Measurements from ENCODE around the gene AP1M1. TPM values are rescaled to one million over a fixed set of nuclear protein-coding genes. Genes with fewer than 3 reads are reported as not detected.
"Not testable (repeated sequence)": the region's sequence is repeated elsewhere in the genome, so short reads cannot be mapped to it uniquely, and the experiment has no call there.

Gene AP1M1
- total RNA-seq, 2 experiments from 2014 or later, result 184 to 186 TPM

DNA sequence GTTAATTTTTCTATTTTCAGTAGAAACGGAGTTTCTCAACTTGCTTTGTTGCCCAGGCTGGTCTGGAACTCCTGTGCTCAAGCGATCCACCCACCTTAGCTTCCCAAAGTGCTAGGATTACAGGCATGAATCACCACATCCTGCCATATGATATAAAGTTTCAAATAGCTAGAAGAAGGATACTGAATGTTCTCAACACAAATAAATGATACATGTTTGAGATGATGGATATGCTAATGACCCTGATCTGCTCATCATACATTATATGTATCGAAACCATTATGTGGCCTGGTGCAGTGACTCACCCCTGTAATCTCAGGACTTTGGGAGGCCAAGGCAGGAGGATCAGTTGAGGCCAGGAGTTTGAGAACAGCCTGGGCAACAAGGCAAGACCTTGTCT, 35.9 kb upstream of the AP1M1 start:
- DNase-seq, result no peak
- POLR2A ChIA-PET, result interaction anchor here (1.3 kb wide), 1 partner anchor 18 kb away, joined by 4 read pairs; the partner anchor contains the start of gene HSH2D

DNA sequence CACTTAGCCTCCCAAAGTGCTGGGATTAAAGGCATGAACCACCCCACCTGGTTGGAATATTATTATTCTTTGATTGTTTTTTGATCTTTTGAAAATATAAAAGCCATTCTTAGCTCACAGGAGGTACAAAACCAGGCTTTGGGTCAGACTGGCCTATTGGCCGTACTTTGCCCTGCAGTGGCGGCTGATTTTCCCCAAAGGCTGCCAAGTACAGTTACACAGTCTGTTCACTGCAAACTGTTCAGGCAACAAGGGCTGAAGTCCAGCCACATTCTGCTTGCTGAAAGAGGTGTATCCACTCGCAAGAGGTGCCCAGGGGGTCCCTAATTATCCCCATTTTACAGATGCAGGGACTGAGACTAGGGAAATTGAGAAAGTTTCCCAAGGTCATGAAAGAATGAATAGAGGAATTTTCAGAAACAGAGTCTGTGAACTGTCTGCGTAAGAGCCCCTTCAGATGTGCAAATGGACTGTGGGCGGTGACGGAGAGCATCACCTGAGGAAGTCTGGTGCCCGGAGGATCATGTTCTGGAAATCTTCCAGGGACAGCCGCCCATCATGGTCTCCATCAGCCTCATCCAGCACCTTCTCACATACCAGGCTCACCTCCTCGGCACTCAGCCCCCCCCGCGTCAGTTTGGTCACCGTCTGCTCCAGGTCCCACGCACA, 33.4 kb upstream of the AP1M1 start:
- H3K9me3 Mint-ChIP-seq (ENCODE audit: insufficient read depth), result no peaks in the 10 kb centered on the region
- H3K27ac Mint-ChIP-seq, result no peak overlapping the region
- no peak overlapping the region for H3K4me3 Mint-ChIP-seq
- peaks cover 6% of the 10 kb centered on the region for H3K36me3 Mint-ChIP-seq (ENCODE audit: low read depth)
- H3K27me3 Mint-ChIP-seq (ENCODE audit: low read depth), result no peaks in the 10 kb centered on the region
- H3K4me1 Mint-ChIP-seq (ENCODE audit: low read depth), result peaks cover 29% of the 10 kb centered on the region
- no peak for DNase-seq
- ChIA-PET CTCF (no interaction called here), POLR2A (interaction anchor here (0.5 to 1.8 kb wide), 2 partner anchors 18 to 21 kb away, joined by 3 to 4 read pairs; partner anchors contain the start of gene HSH2D)
- ATAC-seq, result no peak

More for the DNA sequence above, 35.9 kb upstream of the AP1M1 start:
- no peak for ATAC-seq
- no peaks in the 10 kb centered on the region for H3K27me3 Mint-ChIP-seq (ENCODE audit: low read depth)
- no peak overlapping the region for H3K4me3 Mint-ChIP-seq
- peaks cover 17% of the 10 kb centered on the region for H3K36me3 Mint-ChIP-seq (ENCODE audit: low read depth)
- H3K4me1 Mint-ChIP-seq (ENCODE audit: low read depth), result peaks cover 28% of the 10 kb centered on the region
- no peaks in the 10 kb centered on the region for H3K9me3 Mint-ChIP-seq (ENCODE audit: insufficient read depth)
- H3K27ac Mint-ChIP-seq, result no peak overlapping the region
- CTCF ChIA-PET, result interaction anchor here (1.1 to 1.4 kb wide), 3 partner anchors 18 to 49 kb away, joined by 3 to 7 read pairs (median 4); partner anchors contain the start of genes FAM32A and HSH2D

DNA sequence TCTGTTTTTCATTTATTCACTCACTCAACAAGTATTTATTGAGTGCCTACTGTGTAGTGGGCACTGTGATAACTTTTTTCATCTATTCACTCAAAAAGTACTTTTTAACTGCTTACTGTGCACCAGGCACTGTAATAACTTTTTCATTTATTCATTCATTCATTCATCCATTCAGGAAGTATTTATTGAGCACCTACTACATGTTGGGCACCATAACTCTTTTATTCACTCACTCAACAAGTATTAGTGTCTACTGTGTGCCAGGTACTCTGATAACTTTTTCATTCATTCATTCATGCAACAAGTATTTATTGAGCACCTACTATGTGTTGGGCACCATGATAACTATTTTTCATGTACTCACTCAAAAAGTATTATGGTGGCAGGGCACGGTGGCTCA, 31.3 kb upstream of the AP1M1 start:
- no peak overlapping the region for H3K4me3 Mint-ChIP-seq
- peaks cover 6% of the 10 kb centered on the region for H3K36me3 Mint-ChIP-seq (ENCODE audit: low read depth)
- CTCF ChIA-PET, result no interaction called here
- POLR2A ChIA-PET, result no interaction called here
- no peaks in the 10 kb centered on the region for H3K9me3 Mint-ChIP-seq (ENCODE audit: insufficient read depth)
- H3K4me1 Mint-ChIP-seq (ENCODE audit: low read depth), result peaks cover 16% of the 10 kb centered on the region
- ATAC-seq (no peak), DNase-seq (no peak)
- H3K27ac Mint-ChIP-seq, result no peak overlapping the region
- H3K27me3 Mint-ChIP-seq (ENCODE audit: low read depth), result no peaks in the 10 kb centered on the region

DNA sequence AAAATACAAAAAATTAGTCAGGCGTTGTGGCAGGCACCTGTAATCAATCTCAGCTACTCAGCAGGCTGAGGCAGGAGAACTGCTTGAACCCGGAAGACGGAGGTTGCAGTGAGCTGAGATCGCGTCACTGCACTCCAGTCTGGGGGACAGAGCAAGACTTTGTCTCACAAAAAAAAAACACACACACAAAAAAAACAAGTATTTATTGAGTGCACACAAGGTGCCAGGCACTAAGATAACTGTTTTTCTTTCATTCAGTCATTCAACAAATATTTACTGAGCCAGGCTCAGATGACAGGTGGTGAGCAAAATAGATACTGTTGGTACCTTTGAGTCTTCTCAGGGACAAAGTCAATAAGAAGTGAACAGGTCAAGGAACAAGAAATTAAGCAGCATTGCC, 30.7 kb upstream of the AP1M1 start:
- Mint-ChIP-seq H3K27me3 (ENCODE audit: low read depth) (no peaks in the 10 kb centered on the region), H3K27ac (no peak overlapping the region), H3K4me1 (ENCODE audit: low read depth) (peaks cover 11% of the 10 kb centered on the region), H3K4me3 (no peak overlapping the region), H3K36me3 (ENCODE audit: low read depth) (peaks cover 6% of the 10 kb centered on the region), H3K9me3 (ENCODE audit: insufficient read depth) (no peaks in the 10 kb centered on the region)
- ATAC-seq (no peak), DNase-seq (no peak)
- ChIA-PET POLR2A (no interaction called here), CTCF (no interaction called here)

DNA sequence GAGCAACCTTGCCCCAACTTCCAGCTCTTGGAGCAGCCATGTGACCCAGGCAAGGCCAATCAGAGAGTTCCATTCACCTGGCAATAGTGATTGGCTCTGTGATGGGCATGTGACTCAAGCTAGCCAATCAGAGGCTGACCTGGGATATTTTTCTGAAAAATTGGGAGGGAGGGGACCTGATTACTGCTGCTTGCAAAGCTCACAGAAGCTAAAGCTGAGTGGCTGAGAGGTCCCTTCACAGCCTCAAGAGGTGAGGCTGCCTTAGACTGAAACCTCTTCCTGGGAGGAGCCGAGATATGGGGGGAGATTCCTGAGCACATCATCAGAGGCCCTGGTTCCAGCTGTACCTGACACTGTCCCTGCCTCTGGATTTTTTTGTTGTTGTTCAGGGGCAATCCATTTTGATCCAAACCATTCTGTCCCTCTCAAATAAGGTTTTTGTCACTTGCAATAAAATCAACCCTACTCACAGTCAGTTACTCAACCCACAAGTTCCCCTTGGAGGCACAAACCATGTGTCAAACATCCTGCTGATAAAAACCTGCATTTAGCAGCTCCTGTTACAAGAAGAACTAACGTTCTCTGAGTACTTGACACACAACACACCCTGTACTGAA, 29.1 kb upstream of the AP1M1 start:
- Mint-ChIP-seq H3K9me3 (ENCODE audit: insufficient read depth) (no peaks in the 10 kb centered on the region), H3K36me3 (ENCODE audit: low read depth) (peaks cover 6% of the 10 kb centered on the region), H3K27ac (peak overlapping the region; percentile 72), H3K4me1 (ENCODE audit: low read depth) (peaks cover 17% of the 10 kb centered on the region), H3K4me3 (no peak overlapping the region), H3K27me3 (ENCODE audit: low read depth) (no peaks in the 10 kb centered on the region)
- ATAC-seq (peak; percentile 49), DNase-seq (no peak)
- ChIA-PET CTCF (interaction anchor here (0.7 to 2.5 kb wide), 6 partner anchors 16 to 127 kb away, joined by 3 to 13 read pairs (median 4); partner anchors contain the start of genes FAM32A, HSH2D and RAB8A), POLR2A (interaction anchor here (0.8 to 2.4 kb wide), 7 partner anchors 9 to 94 kb away, joined by 3 to 9 read pairs (median 3); partner anchors contain the start of genes FAM32A and HSH2D)

DNA sequence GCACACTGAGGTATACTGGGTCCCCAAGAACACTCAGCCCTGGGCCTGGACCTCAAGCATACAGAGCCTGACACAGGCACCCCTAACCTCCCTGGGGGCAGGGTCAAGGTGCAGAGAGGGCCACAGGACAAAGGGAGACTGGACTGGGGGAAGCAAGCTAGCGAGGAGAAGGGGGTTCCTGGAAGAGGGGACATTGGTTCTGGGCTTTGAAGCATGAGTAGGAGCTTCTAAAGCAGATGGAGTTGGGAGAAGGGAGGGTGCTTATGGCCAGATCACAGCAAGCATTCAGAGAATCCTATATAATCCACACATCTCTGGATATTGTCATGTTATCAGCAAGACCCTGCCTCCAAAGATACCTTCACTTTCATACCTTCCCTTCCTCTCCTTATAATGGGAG, 27.6 kb upstream of the AP1M1 start:
- ChIA-PET POLR2A (interaction anchor here (0.8 to 2.4 kb wide), 2 partner anchors 20 to 26 kb away, joined by 3 to 9 read pairs; partner anchors contain the start of gene HSH2D), CTCF (interaction anchor here (2.1 to 2.8 kb wide), 3 partner anchors 15 to 129 kb away, joined by 7 to 13 read pairs (median 13); partner anchors contain the start of gene FAM32A)
- H3K27ac Mint-ChIP-seq, result no peak overlapping the region
- H3K4me3 Mint-ChIP-seq, result no peak overlapping the region
- H3K27me3 Mint-ChIP-seq (ENCODE audit: low read depth), result no peaks in the 10 kb centered on the region
- H3K4me1 Mint-ChIP-seq (ENCODE audit: low read depth), result peaks cover 20% of the 10 kb centered on the region
- DNase-seq (no peak), ATAC-seq (no peak)
- H3K9me3 Mint-ChIP-seq (ENCODE audit: insufficient read depth), result no peaks in the 10 kb centered on the region
- H3K36me3 Mint-ChIP-seq (ENCODE audit: low read depth), result peaks cover 6% of the 10 kb centered on the region

DNA sequence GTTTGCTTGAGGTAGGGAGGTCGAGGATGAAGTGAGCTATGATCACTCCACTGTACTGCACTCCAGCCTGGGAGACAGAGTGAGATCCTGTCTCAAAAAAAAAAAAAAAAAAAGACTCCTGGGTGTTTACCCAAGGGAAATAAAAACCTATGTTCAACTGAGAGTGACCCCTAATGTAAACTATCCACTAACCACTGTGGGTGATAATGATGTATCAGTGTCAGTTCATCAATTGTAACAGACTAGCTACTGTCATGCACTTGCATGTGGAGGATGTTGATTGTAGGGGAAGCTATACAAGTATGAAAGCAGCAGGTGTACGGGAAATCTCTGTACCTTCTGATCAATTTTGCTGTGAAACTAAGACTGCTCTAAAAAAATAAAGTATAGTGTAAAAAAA, 21.8 kb upstream of the AP1M1 start:
- POLR2A ChIA-PET, result no interaction called here
- Mint-ChIP-seq H3K4me3 (no peak overlapping the region), H3K4me1 (ENCODE audit: low read depth) (peaks cover 9% of the 10 kb centered on the region), H3K27ac (no peak overlapping the region), H3K36me3 (ENCODE audit: low read depth) (no peaks in the 10 kb centered on the region), H3K27me3 (ENCODE audit: low read depth) (peaks cover 8% of the 10 kb centered on the region), H3K9me3 (ENCODE audit: insufficient read depth) (peaks cover 3% of the 10 kb centered on the region)
- no peak for ATAC-seq
- no peak for DNase-seq
- CTCF ChIA-PET, result interaction anchor here (1.0 to 2.8 kb wide), 2 partner anchors 10 to 135 kb away, joined by 3 to 9 read pairs; partner anchors contain the start of gene FAM32A

DNA sequence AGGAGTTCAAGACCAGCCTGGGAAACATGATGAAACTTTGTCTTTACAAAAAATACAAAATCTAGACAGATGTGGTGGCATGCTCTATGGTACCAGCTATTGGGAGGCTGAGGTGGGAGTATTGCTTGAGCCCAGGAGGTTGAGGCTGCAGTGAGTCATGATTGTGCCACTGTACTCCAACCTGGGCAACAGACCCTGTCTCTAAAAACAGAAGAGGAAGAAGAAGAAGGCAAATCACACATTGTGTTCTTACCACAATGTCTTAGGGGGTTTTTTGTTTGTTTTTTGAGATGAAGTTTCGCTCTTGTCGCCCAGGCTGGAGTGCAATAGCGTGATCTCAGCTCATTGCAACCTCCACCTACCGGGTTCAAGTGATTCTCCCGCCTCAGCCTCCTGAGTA, 18.8 kb upstream of the AP1M1 start:
- H3K9me3 Mint-ChIP-seq (ENCODE audit: insufficient read depth); H3K36me3 Mint-ChIP-seq (ENCODE audit: low read depth); ATAC-seq; H3K4me3 Mint-ChIP-seq; H3K27ac Mint-ChIP-seq; DNase-seq; H3K4me1 Mint-ChIP-seq (ENCODE audit: low read depth): not testable (repeated sequence)
- ChIA-PET CTCF (interaction anchor here (5.1 kb wide), 1 partner anchor 138 kb away, joined by 38 read pairs; no protein-coding TSS in a partner anchor), POLR2A (interaction anchor here (0.6 to 1.1 kb wide), 2 partner anchors 10 to 60 kb away, joined by 3 read pairs; no protein-coding TSS in a partner anchor)
- H3K27me3 Mint-ChIP-seq (ENCODE audit: low read depth), result peaks cover 11% of the 10 kb centered on the region

DNA sequence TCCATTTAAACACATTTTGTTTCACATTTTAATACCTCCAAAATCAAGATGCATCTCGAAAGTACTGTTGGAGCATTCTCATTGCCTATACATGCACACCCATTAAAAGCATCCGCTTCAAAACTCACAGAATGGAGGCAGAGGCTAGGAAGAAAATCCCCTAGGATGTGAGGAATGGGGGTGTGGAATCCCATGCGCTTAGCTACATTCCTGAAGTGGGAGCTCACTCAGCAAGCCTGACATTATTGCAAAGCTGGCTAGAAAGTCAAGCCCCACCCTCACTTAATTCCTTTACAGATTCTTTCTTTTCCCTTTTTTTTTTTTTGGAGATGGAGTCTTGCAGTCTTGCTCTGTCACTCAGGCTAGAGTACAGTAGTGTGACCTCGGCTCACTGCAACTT, 17.1 kb upstream of the AP1M1 start:
- Mint-ChIP-seq H3K4me3 (no peak overlapping the region), H3K4me1 (ENCODE audit: low read depth) (peaks cover 16% of the 10 kb centered on the region), H3K27ac (no peak overlapping the region), H3K27me3 (ENCODE audit: low read depth) (peaks cover 11% of the 10 kb centered on the region), H3K36me3 (ENCODE audit: low read depth) (peaks cover 6% of the 10 kb centered on the region), H3K9me3 (ENCODE audit: insufficient read depth) (peaks cover 3% of the 10 kb centered on the region)
- POLR2A ChIA-PET, result no interaction called here
- no peak for ATAC-seq
- CTCF ChIA-PET, result interaction anchor here (0.7 to 5.1 kb wide), 2 partner anchors 117 to 140 kb away, joined by 5 to 38 read pairs; no protein-coding TSS in a partner anchor
- DNase-seq, result no peak

DNA sequence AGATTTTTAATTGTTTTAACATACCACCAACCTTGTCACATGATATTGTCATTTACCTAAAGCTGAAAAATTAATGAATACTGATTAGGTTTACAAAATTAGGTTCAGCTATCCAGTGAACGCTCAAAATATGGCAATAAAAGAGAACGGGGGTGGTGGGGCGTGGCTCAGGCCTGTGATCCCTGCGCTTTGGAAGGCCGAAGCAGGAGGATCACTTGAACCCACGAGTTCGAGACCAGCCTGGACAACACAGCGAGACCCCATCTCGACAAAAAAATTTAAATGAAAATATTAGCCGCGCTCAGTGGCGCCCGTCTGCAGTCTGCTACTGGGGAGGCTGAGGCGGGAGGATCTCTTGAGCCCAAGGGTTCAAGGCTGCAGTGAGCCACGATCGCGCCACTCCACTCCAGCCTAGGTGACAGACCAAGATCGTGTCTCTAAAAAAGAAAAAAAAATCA, 13.0 kb upstream of the AP1M1 start:
- ATAC-seq (no peak), DNase-seq (no peak)
- H3K4me1 Mint-ChIP-seq (ENCODE audit: low read depth), result peaks cover 39% of the 10 kb centered on the region
- ChIA-PET CTCF (interaction anchor here (0.5 to 3.4 kb wide), 28 partner anchors 8 to 766 kb away, joined by 3 to 49 read pairs (median 6); partner anchors contain the start of genes AKAP8L, AP1M1 and HSH2D), POLR2A (interaction anchor here (1.0 to 2.0 kb wide), 16 partner anchors 10 to 187 kb away, joined by 3 to 16 read pairs (median 4); partner anchors contain the start of genes AP1M1, HSH2D, RAB8A and TPM4)
- peak overlapping the region; percentile 98 for H3K4me3 Mint-ChIP-seq
- no peaks in the 10 kb centered on the region for H3K9me3 Mint-ChIP-seq (ENCODE audit: insufficient read depth)
- H3K27me3 Mint-ChIP-seq (ENCODE audit: low read depth), result peaks cover 6% of the 10 kb centered on the region
- peak overlapping the region; percentile 97 for H3K27ac Mint-ChIP-seq
- peaks cover 24% of the 10 kb centered on the region for H3K36me3 Mint-ChIP-seq (ENCODE audit: low read depth)

DNA sequence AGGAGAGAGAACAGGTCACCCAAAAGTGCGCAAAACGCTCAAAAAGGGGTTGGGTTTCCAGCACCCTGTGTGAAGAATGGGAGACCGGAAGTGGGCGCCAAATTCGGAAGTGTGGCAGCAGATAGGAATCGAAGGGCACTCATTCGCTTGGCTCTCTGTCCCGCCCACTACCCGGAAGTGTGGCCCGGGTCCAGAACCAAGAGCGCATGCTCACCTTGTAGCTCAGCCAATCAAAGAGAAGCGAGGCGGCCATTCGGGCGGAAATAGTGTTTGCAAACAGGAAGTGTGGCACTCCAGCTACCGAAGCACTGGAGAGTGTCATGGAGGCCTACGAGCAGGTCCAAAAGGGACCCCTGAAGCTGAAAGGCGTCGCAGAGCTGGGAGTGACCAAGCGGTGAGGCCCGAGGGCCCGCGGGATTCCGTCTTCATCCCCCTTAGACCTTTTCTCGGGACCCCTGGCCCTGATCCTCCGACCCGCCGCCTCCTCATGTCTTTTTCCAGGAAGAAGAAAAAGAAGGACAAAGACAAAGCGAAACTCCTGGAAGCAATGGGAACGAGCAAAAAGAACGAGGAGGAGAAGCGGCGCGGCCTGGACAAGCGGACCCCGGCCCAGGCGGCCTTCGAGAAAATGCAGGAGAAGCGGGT, 12.5 kb upstream of the AP1M1 start, which contains the start of gene FAM32A:
FAM32A (plus strand) TSS at position 288 of the 645 bp plus-strand sequence; CDS start at position 321, 33 bp downstream.
- Mint-ChIP-seq H3K36me3 (ENCODE audit: low read depth) (peaks cover 30% of the 10 kb centered on the region), H3K4me1 (ENCODE audit: low read depth) (peaks cover 39% of the 10 kb centered on the region), H3K27ac (peak within 1 kb of the TSS; percentile 97), H3K27me3 (ENCODE audit: low read depth) (peaks cover 6% of the 10 kb centered on the region), H3K9me3 (ENCODE audit: insufficient read depth) (no peaks in the 10 kb centered on the region), H3K4me3 (peak within 1 kb of the TSS; percentile 98)
- ChIA-PET POLR2A (interaction anchor here (1.0 to 2.0 kb wide), 16 partner anchors 9 to 187 kb away, joined by 3 to 16 read pairs (median 4); partner anchors contain the start of genes AP1M1, HSH2D, RAB8A and TPM4), CTCF (interaction anchor here (0.5 to 3.4 kb wide), 38 partner anchors 8 to 766 kb away, joined by 3 to 49 read pairs (median 5); partner anchors contain the start of genes AKAP8L, AP1M1, CIB3 and HSH2D)
- DNase-seq (peak; percentile 100), ATAC-seq (peak; percentile 95)
